PFSK-1 (cell line): ENCODE data around the gene U2AF1L4.

Source experiments
- POLR2AphosphoS5 ChIP-seq: IDR thresholded peaks from 2 replicates; pipeline ENCODE4 v1.6.1; 2012; ENCODE audit warnings: low read depth, mild to moderate bottlenecking, control low read depth, low read length, moderate library complexity
- SIN3A ChIP-seq: IDR thresholded peaks from 2 replicates; pipeline ENCODE4 v1.6.1; 2012; ENCODE audit warnings: mild to moderate bottlenecking, low read length, moderate library complexity, borderline replicate concordance; ENCODE audit not compliant: insufficient read depth
- TAF1 ChIP-seq: IDR thresholded peaks from 2 replicates; pipeline ENCODE4 v1.6.1; 2012; ENCODE audit warnings: low read length, control low read depth, borderline replicate concordance; ENCODE audit not compliant: insufficient read depth
- TF ChIP-seq, protein P1 (sequence below), 2 experiments: IDR thresholded peaks; 2 replicates each; pipeline versions ENCODE4 v1.6.1 to v1.8.0; 2011 to 2012; ENCODE audit warnings: low read depth in 2 of 2, low read length in 2 of 2, control low read depth in 1 of 2, inconsistent platforms in 1 of 2, mild to moderate bottlenecking in 1 of 2, moderate library complexity in 1 of 2; ENCODE audit not compliant: insufficient read depth in 1 of 2

GRCh38 chr19:35731779-35732405 is 13.3 kb downstream of the U2AF1L4 start:
- TF ChIP-seq POLR2AphosphoS5 (no peak), SIN3A (no peak), TAF1 (no peak)
- TF ChIP-seq, protein P1, sequence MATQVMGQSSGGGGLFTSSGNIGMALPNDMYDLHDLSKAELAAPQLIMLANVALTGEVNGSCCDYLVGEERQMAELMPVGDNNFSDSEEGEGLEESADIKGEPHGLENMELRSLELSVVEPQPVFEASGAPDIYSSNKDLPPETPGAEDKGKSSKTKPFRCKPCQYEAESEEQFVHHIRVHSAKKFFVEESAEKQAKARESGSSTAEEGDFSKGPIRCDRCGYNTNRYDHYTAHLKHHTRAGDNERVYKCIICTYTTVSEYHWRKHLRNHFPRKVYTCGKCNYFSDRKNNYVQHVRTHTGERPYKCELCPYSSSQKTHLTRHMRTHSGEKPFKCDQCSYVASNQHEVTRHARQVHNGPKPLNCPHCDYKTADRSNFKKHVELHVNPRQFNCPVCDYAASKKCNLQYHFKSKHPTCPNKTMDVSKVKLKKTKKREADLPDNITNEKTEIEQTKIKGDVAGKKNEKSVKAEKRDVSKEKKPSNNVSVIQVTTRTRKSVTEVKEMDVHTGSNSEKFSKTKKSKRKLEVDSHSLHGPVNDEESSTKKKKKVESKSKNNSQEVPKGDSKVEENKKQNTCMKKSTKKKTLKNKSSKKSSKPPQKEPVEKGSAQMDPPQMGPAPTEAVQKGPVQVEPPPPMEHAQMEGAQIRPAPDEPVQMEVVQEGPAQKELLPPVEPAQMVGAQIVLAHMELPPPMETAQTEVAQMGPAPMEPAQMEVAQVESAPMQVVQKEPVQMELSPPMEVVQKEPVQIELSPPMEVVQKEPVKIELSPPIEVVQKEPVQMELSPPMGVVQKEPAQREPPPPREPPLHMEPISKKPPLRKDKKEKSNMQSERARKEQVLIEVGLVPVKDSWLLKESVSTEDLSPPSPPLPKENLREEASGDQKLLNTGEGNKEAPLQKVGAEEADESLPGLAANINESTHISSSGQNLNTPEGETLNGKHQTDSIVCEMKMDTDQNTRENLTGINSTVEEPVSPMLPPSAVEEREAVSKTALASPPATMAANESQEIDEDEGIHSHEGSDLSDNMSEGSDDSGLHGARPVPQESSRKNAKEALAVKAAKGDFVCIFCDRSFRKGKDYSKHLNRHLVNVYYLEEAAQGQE (IDR thresholded peaks at IDR 0.05; ENCODE audit: insufficient read depth in 1 of 2, low read depth in 2 of 2, low read length in 2 of 2): no peak
